Esophagus squamous epithelium (tissue), 5 donors: ENCODE measurements around the gene GALM. TPM values are rescaled to one million over a fixed set of nuclear protein-coding genes. Genes with fewer than 3 reads are reported as not detected.
"Not testable (repeated sequence)": the region's sequence is repeated elsewhere in the genome, so short reads cannot be mapped to it uniquely, and the experiment has no call there.

ENCODE experiments used
- DNase-seq: peaks from one replicate; lab custom pipeline; 2025; lab: John Stamatoyannopoulos, UW
- H3K27ac ChIP-seq, 4 donors: fragments of 200-600 bp; sonication (generic); one replicate each; pipeline ENCODE4 v1.5.1; 2016 to 2019; ENCODE audit warnings: mild to moderate bottlenecking in 1 of 4
- H3K27me3 ChIP-seq, 4 donors: fragments of 200-600 bp; sonication (generic); 1 replicate in 3 of 4; 2 replicates in 1 of 4; pipeline versions ENCODE4 v1.5.1 to v1.6.0; 2017 to 2021; ENCODE audit warnings: antibody characterized with exemption in 1 of 4
- H3K36me3 ChIP-seq, 3 donors: fragments of 200-600 bp; sonication (generic); one replicate each; pipeline ENCODE4 v1.5.1; 2016 to 2019
- H3K4me1 ChIP-seq, 3 donors: fragments of 200-600 bp; sonication (generic); one replicate each; pipeline ENCODE4 v1.5.1; 2017 to 2019
- H3K4me3 ChIP-seq, 4 donors: fragments of 200-600 bp; sonication (generic); 1 replicate in 3 of 4; 2 replicates in 1 of 4; pipeline ENCODE4 v1.5.1; 2016 to 2019; ENCODE audit warnings: mild to moderate bottlenecking in 2 of 4, moderate library complexity in 1 of 4
- H3K9me3 ChIP-seq, 3 donors: fragments of 200-600 bp; sonication (generic); one replicate each; pipeline ENCODE4 v1.5.1; 2016 to 2019
- POLR2A ChIP-seq, 4 donors: fragments of 450-650 bp; IDR thresholded peaks; one replicate each; pipeline ENCODE4 v1.6.1; 2017; ENCODE audit warnings: antibody characterized with exemption in 4 of 4, mild to moderate bottlenecking in 4 of 4, moderate library complexity in 3 of 4
- WGBS, 2 donors: methylation state at CpG; one replicate each; pipeline ENCODE4 v1.1.5; 2018; 5-methylcytosine and 5-hydroxymethylcytosine counted together
- intact Hi-C: fragments of 100-400 bp; cut with DNase I; formaldehyde crosslinking; loops from one replicate; pipeline ENCODE4 v1.15.0; 2022
- total RNA-seq, 4 donors: library from RNA; depleted of rRNA; stranded (reverse); fragments of >200 nt; gene quantifications; one replicate each; pipeline ENCODE4 v1.1.0, GENCODE V29; 2016
- TF ChIP-seq, protein P1 (sequence below), 6 experiments: fragments of 450-650 bp in 4 of 6; fragments of 200-600 bp in 2 of 6; sonication (generic) in 2 of 6; IDR thresholded peaks; one replicate each; pipeline ENCODE4 v1.5.1; 2016 to 2019; ENCODE audit warnings: antibody characterized with exemption in 6 of 6, mild to moderate bottlenecking in 4 of 6, moderate library complexity in 4 of 6
- donor health status: DM: yes; HTN: yes; CAD: no.

GALM gene
- total RNA-seq, 4 donors from 2014 or later, result 2.6 to 10.5 (median 4.8) TPM

DNA sequence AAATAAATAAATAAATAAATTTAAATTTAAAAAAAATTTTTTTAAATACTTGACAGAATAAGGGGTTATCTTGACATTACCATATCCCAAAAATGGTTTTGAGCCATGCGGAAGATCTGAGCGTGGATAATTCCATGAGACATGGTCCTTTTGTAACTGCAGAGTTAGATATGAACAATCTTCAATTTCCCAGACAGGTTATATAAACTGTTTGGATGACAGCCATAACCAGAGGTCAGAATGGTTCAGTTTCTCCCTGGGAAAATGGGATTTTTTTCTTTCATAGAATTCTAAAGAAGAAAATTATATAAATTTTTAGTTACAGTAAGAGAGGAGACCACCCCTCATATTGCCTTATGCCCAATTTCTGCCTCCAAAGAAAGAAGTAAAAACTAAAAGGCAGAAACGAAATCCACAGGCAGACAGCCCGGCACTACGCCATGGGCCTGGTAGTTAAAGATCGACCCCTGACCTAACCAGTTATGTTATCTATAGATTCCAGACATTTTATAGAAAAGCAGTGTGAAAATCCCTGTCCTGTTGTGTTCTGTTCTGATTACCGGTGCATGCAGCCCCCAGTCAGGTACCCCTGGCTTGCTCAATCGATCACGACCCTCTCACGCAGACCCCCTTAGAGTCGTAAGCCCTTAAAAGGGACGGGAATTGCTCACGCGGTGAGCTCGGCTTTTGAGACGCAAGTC, 3.0 kb downstream of the GALM start:
- peaks cover 0 to 47% (median 11%) of the 10 kb centered on the region in 3 donors for H3K4me1 ChIP-seq
- no peaks in the 10 kb centered on the region for H3K9me3 ChIP-seq
- H3K36me3 ChIP-seq, result no peaks in the 10 kb centered on the region
- WGBS, 2 donors, result 95% methylated on average over 16 of the region's 16 CpGs
- H3K27ac ChIP-seq, result no peak overlapping the region
- intact Hi-C loops, result no loop called here
- no peak overlapping the region for H3K4me3 ChIP-seq
- no peak for DNase-seq
- TF ChIP-seq, protein P1, sequence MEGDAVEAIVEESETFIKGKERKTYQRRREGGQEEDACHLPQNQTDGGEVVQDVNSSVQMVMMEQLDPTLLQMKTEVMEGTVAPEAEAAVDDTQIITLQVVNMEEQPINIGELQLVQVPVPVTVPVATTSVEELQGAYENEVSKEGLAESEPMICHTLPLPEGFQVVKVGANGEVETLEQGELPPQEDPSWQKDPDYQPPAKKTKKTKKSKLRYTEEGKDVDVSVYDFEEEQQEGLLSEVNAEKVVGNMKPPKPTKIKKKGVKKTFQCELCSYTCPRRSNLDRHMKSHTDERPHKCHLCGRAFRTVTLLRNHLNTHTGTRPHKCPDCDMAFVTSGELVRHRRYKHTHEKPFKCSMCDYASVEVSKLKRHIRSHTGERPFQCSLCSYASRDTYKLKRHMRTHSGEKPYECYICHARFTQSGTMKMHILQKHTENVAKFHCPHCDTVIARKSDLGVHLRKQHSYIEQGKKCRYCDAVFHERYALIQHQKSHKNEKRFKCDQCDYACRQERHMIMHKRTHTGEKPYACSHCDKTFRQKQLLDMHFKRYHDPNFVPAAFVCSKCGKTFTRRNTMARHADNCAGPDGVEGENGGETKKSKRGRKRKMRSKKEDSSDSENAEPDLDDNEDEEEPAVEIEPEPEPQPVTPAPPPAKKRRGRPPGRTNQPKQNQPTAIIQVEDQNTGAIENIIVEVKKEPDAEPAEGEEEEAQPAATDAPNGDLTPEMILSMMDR (IDR thresholded peaks at IDR 0.05), result no peak
- no peak for TF ChIP-seq POLR2A (IDR thresholded peaks at IDR 0.05)
- no peaks in the 10 kb centered on the region for H3K27me3 ChIP-seq

DNA sequence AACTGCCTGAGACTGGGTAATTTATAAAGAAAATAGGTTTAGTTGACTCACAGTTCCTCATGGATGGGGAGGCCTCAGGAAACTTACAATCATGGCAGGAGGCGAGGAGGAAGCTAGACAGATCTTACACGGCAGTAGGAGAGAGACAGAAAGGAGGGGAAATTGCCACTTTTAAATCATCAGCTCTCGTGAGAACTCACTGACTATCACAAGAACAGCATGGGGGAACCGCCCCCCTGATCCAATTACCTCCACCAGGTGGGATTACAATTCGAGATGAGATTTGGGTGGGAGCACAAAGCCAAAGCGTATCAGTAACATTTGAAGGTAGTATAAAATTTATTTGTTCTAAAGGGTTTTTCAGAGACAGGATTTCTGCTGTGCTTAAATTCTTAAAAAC, 5.4 kb downstream of the GALM start:
- intact Hi-C loops, result no loop called here
- Histone ChIP-seq H3K36me3 (peaks cover 0 to 7% (median 2%) of the 10 kb centered on the region in 3 donors), H3K4me1 (peaks cover 0 to 32% (median 6%) of the 10 kb centered on the region in 3 donors), H3K27ac (no peak overlapping the region), H3K27me3 (no peaks in the 10 kb centered on the region), H3K4me3 (no peak overlapping the region), H3K9me3 (no peaks in the 10 kb centered on the region)
- no peak for DNase-seq
- TF ChIP-seq, protein P1 (IDR thresholded peaks at IDR 0.05), result no peak
- TF ChIP-seq POLR2A (IDR thresholded peaks at IDR 0.05), result no peak
- WGBS, 2 donors, result 72 to 78% methylated on average over 6 of the region's 6 CpGs

DNA sequence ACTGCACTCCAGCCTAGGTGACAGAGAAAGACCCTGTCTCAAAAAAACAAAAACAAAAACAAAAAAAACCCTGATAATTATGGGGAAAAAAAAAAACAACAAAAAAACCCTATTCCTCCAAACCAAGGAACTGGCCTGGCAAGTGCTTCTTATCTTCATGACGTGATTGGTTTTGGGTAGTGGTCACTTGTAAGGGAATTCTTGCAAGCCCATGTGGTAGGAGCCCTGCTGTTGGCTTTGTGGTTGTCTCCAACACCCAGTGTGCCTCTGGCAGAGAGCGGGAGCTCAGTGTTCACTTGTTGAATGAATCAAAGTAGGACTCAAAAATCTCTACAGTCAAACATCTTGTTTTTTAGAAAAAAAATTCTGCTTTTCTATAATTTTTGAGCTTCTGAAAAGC, 6.0 kb downstream of the GALM start:
- intact Hi-C loops, result no loop called here
- Histone ChIP-seq H3K36me3 (peaks cover 0 to 13% (median 4%) of the 10 kb centered on the region in 3 donors), H3K9me3 (no peaks in the 10 kb centered on the region), H3K27ac (no peak overlapping the region), H3K4me3 (no peak overlapping the region), H3K4me1 (peaks cover 0 to 25% (median 1%) of the 10 kb centered on the region in 3 donors), H3K27me3 (no peaks in the 10 kb centered on the region)
- TF ChIP-seq, protein P1 (IDR thresholded peaks at IDR 0.05), result no peak
- no peak for TF ChIP-seq POLR2A (IDR thresholded peaks at IDR 0.05)
- DNase-seq, result no peak
- WGBS, 2 donors, result 81 to 92% methylated on average over 2 of the region's 2 CpGs

DNA sequence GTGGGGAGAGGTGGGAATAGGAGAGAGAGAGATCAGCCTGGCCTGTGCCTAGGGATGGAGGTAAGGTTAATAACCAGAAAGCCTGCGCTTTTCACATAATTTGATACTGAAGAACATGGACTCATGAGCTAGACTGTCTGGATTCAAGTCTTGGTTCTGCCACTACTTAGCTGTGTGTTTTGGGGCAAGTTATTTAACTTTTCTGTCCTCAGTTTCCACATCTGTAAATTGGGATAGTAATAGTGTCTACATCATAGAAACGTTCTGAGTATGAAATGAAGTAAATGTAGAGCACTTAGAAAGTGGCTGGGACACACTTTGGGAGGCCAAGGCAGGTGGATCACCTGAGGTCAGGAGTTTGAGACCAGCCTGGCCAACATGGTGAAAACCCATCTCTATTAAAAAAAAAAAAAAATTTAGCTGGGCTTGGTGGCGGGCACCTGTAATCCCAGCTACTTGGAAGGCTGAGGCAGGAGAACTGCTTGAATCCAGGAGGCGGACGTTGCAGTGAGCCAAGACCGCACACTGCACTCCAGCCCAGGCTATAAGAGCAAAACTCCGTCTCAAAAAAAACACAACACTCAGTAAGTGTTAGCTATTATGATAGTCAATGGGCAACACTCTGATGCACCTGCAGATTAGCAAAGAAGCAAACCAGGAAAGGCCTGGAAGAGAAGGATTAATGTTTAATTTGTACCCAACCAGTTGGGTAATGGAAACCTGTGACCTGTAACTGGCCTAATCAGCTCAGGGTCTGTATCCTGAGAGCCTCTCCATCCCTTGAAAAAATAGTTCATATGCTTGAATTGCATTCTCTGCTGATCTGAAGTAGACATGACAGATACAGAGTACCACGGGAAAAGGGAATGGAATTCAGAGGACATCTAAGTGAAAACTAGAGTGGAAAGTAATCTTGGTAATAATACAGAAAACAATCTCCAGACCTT, 6.8 kb downstream of the GALM start:
- Histone ChIP-seq H3K27ac (no peak overlapping the region), H3K4me1 (peaks cover 0 to 18% (median 0%) of the 10 kb centered on the region in 3 donors), H3K27me3 (no peaks in the 10 kb centered on the region), H3K36me3 (peaks cover 0 to 21% (median 4%) of the 10 kb centered on the region in 3 donors), H3K4me3 (no peak overlapping the region), H3K9me3 (no peaks in the 10 kb centered on the region)
- TF ChIP-seq POLR2A (IDR thresholded peaks at IDR 0.05), result no peak
- TF ChIP-seq, protein P1 (IDR thresholded peaks at IDR 0.05), result no peak
- 83 to 91% methylated on average over 8 of the region's 8 CpGs for WGBS, 2 donors
- DNase-seq, result no peak
- intact Hi-C loops, result no loop called here

DNA sequence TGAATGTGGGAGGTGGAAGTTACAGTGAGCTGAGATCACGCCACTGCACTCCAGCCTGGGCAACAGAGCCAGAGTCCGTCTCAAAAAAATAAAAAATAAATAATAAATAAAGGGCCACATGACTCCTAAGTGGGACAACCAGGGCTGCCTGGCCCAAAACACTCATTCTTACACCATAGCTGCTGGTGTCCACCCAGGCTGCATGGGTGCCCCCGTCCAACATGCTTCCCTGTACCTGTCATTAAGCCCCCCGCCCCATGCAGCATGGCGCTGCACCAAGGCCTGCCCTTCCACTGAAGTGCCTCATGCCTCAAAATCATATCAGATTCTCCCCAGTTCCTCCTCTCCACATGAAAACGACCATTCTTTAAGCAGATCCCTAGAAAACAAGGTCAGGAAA, 10.8 kb downstream of the GALM start:
- Histone ChIP-seq H3K36me3 (peaks cover 4 to 61% (median 5%) of the 10 kb centered on the region in 3 donors), H3K27me3 (no peaks in the 10 kb centered on the region), H3K27ac (no peak overlapping the region), H3K4me1 (no peaks in the 10 kb centered on the region), H3K9me3 (no peaks in the 10 kb centered on the region), H3K4me3 (no peak overlapping the region)
- no peak for DNase-seq
- intact Hi-C loops, result no loop called here
- TF ChIP-seq POLR2A (IDR thresholded peaks at IDR 0.05), result no peak
- TF ChIP-seq, protein P1 (IDR thresholded peaks at IDR 0.05), result no peak
- WGBS, 2 donors, result 87 to 90% methylated on average over 6 of the region's 6 CpGs

DNA sequence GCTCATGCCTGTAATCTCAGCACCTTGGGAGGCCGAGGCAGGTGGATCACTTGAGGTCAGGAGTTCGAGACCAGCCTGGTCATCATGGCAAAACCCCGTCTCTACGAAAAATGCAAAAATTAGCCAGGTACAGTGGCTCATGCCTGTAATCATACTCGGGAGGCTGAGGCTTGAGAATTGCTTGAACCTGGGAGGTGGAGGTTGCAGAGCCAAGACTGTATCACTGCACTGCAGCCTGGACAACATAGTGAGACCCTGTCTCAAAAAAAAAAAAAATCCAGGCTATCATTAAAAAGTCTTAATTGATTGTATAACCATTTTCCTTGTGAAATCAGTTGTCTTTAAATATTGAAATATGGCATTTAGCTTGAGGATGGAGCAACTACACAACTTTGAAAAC, 15.0 kb downstream of the GALM start:
- H3K27ac ChIP-seq, intact Hi-C loops, H3K9me3 ChIP-seq, DNase-seq, H3K4me3 ChIP-seq, H3K27me3 ChIP-seq: not testable (repeated sequence)
- peaks cover 0 to 10% (median 0%) of the 10 kb centered on the region in 3 donors for H3K4me1 ChIP-seq
- 89 to 100% methylated on average over 5 of the region's 5 CpGs for WGBS, 2 donors
- peaks cover 4 to 78% (median 5%) of the 10 kb centered on the region in 3 donors for H3K36me3 ChIP-seq
